NCI-H2081 (cell line): Measurements from ENCODE around the gene CMKLR1.
A peak's percentile ranks its signal among the peaks of the same experiment; 100 is the strongest.

Source experiments
- DNase-seq, 2 experiments: peaks; one replicate each; lab custom pipeline; 2025; lab: John Stamatoyannopoulos, UW

Gene CMKLR1

DNA sequence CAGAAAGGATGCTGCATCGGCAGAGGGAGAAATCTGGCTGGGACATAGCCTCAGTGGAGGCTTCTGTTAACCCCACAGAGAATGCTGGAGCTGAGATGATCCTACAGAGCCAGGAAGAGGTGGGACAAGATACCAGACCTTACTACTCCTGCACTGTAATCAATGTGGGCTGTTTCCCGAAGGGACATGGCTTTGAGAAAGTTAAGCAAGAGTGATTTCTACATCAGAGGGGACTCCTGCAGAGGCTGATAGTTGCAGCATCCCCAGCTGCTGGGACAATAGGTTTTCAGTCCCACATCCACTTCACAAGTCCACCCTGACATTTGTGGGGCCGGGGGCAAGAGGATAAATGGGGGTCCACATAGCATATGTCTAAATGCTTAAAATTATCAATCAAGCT, 22.5 kb upstream of the CMKLR1 start:
- DNase-seq = no peak

DNA sequence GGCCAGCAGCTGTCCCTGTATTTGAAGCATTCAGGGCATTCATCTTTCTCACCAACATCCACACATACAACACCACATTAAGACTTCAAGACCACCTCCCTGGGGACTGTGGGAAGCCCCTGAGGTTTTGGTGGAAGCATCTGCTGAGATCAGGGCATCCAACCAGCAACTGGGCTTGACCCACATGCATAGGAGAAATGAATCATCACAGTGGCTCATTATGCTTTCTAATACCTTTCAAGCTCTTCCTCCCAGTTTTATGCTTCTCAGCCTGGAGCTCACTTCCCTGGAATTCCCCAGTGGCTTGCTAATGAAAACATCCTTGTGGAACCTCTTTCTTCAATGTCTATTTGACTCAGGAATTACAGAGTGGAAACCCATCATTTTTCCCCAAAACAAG, 21.4 kb upstream of the CMKLR1 start:
- DNase-seq = no peak

DNA sequence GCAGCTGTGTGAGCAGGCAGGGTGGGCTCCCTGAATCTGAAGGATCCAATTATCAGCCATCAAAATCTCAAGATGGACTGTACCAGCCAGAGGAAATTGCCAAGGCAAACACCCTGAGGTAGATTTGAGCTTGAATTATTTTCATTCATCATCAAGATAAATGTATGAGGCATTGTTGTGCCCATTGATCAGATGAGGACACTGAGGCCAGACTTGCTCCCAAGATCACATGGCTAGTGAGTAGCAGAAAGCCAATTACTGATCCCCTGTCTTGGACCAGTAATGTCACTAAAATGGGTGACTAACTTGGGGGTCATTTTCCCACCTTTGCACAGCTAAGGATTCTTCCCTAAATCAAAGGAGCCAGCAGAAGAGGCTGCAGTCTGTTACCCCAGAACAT, 20.9 kb upstream of the CMKLR1 start:
- DNase-seq = no peak

- DNase-seq = no peak
Observed at GRCh38 chr12:108358580-108358965, 19.5 kb upstream of the CMKLR1 start.

DNA sequence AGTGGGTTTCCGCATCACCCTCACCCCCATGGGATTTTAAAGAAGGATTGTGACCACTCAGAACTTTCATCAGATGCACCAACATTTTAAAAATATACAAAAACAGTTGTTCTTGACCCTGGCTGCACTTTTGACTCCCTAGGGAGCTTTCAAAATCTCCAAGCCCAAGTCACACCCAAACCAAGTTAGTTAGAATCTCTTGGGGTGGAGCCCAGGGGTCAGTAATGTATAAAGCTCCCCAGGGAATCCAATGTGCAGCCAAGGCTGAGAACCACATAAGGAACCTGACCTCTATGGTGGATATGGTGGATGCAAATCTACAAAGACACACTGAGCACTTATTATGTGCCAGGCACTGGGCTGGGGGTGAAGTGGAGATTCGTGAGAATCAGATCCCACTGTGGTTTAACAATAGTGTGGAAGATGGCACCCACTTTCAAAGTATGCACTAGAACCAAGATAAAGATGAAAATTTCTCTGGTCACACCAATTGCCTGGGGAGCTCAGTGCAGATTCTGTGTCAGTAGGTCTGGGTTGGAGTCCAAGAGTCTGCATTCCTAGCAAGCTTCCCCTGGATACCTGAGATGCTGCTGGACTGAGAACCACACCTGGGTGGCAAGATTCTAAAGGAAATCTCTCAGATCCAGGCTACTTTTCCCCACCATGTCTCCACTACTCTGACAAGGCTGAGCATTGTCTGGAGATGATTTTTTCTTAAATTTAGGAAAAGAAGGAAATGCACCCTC, 18.9 kb upstream of the CMKLR1 start:
- no peak for DNase-seq

DNA sequence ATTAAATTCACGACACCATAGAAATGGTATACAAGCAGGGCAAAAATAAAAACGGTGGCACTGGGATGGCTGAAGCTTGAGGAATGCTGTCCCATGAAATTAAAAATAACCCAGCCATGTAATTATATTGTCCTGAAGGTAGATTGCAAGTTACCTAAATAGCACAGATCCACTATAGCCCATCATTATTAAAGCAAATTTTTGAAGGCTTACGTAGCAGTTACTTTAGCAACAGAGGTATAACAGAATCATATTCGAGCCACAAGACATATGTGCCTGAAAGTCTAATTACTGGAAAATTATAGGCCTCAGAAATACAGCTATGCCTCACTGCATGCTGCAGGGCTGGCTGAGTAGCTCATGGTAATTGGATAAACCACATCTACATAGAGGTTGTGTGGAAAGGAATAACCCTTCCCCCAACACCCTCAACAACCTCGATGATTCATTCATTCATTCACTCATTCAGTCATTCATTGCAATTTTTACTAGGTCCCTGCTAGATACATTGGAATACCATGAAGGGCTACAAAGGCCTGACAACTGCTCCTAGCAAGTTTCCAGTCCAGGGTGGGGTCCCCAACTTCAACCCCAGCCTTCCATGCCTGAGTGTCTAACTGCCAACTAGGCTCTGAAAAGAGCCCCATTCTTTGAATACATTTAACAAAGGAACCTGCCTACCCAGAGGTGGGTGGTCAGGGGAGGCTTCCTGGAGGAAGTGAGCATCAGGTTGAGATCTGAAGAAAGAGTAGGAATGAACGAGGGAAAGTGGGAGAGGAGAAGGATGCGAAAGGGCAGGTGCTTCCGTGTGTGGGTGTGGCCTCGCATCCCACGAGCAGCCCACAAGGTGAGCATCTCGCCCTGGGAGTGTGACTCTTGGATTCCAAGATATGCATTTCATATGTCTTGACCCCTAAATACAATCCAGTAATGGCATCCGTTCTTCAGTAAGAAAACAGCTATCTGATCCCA, 18.0 kb upstream of the CMKLR1 start:
- DNase-seq = peak in 1 of 2 experiments; percentile 9

DNA sequence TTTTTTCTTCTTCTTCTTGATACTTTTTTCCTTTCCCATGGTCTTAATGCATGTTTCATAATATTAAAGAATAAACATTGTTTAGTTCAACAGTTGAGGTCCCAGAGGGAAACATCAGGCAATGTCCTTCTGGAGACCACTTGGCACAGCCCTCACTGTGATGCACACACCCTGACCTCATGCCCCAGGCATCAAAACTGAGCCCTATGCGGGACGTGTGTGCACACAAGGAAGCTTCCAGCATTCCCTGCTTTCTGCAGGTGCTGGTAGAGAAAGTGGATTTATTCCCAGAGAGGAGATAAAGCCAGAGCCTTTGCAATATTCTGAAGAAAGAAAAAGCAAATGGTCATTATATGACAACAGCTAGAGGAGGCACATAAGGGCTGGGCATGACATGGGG, 16.0 kb upstream of the CMKLR1 start:
- DNase-seq = no peak

DNA sequence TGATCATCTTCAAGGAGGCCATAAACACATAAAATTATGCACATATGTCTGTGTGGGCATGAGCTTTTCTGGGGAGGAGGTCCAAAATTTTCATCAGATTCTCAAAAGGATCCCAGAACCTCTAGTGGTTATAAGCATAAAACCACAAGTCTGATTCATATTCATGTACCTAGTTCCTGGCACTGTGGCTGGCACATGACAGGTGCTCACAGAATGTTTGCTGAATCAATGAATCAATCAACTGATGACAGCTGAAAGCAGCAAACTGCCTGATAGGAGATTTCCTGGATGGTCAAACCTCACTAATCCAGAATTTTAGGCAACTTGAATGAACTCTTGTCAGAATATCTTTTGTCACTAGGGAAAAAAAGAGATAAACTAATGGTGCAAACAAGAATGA, 13.5 kb upstream of the CMKLR1 start:
- no peak for DNase-seq

DNA sequence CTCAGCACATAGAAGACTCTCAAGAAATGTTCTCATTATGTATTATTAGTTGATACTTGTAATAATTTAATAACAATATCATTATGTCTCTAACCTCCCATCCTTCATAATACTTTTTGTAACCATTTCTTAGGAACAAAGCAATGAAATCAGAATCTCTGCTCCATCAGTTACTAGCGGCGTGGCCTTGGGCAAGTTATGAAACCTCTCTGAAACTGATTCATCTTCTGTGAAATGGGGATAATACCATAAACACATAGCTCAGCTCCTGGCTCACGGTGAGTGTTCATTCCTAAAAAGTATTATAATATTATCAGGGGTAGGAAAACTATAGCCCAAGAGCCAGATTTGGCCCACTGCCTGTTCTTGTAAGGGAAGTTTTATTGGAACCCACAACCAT, 11.4 kb upstream of the CMKLR1 start:
- DNase-seq = no peak

DNA sequence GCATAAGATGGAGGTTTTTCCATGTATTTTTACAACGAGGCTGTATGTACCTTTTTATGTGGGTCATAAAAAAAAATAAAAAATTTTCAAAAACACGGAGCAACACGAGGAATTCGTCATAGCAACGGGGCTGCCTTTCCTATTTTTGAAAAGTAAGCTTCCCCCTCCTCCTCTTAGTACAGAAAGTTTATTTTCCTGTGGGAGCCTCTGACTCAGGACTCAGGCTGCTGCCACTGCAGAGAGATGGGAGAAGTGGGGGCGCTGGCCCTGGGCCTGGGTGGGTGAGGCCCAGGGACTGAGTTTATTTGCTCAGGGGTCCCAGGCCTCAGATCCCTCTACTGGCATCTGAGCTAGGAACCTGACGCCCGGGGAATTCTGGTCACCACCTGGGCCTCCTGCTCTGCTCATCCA, 10.2 kb upstream of the CMKLR1 start:
- no peak for DNase-seq

DNA sequence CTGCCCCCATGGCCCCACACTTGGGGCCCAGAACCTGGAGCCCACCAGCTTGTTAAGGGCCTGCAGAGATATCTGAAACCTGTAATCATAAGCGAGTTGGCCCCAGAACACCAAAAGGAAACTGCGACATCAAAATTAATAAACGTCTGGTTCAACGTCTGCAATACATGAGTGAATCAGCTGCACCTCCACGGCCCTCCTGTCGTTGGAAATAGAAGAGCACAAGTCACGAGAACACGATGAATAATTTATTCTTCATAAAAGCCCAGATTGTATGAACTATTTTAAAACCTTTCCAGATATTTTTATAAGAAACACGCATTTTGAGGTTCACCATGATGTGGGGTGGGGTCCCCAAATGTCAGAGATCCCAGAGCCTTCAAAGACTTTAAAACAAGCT, 9.7 kb upstream of the CMKLR1 start:
- DNase-seq = no peak

DNA sequence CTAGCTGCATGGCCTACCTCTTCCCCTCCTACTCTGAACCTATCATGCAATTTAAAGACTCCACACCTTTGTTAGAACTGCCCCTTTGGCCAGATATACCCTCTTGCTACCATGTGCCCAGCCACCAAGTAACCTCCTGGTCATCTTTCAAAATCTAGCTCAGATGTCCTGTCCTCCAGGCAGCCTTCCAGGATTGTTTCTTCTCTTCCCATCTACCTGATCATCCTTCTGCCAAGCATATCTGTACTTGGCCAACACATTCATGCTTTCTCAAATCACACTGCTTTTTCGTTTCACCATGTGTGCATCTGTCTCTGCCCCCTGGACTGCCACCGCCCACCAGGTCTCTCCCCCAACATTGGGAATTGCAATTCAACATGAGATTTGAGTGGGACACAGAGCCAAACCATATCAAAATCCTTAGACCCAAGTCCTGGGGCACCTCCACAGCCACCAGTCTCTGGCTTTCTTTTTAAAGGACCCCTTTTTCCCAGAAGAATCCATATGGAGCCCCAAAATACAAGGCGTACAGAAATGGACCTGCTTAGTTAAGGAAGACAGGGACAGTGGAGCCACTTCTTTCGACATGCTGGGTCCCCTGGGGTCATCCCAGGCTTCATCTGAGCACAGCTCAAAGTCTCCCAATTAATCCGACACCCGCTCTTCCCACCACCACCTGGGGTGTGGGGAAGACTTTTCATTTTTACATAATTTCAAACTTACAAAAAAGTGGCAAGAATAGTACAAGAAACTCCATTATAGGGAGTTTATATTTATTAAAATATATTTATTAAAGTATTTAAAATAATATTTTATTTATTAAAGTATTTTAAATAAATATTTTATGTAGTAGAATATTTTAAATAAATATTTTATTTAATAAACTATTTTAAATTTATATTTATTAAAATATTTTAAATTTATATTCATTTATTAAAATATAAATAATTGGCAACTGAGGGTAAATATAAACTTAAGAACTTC, 7.9 kb upstream of the CMKLR1 start:
- DNase-seq = no peak

DNA sequence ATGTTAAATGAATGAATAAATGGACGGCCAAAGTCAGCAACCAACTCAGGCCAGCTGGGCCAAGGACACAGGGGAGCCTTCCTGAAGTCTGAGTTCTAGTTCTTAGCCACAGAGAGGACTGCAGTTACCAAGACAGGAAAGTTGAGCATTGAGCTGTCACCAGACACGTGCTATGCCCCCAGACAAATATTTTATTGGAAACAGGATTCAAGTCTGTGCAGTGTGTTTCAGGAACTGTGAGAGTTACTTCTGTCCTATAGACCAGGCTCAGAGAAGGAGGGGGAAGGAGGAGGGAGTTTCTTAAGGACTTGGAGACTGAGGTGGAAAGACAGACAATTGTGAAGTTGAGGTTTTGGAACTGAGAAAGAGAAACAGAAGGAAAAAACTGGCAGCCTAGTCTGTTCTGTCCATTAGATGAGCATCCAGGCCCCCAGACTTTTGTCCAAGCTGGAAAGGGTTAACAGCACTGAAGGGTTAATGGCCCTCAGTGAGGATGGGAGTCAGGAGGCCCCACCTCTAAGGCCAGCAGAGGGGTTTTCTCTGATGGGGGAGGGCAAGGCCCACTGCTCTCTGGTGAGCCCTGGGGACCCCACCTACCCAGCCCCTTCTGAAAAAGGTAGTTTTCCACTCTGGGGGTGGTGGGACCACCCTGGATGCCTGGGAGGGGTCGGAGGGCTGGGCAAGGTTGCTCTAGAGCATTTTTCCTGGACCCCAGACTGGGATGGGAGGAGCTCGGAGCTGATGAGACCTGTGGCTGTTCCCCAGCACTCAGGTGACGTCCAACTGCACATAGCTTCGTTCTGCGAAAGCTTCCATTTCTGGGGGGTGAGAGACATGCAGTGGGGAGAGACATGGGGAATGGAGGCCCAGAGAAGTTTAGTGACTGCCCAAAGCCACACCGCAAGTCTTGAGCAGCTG, 6.9 kb upstream of the CMKLR1 start:
- no peak for DNase-seq

DNA sequence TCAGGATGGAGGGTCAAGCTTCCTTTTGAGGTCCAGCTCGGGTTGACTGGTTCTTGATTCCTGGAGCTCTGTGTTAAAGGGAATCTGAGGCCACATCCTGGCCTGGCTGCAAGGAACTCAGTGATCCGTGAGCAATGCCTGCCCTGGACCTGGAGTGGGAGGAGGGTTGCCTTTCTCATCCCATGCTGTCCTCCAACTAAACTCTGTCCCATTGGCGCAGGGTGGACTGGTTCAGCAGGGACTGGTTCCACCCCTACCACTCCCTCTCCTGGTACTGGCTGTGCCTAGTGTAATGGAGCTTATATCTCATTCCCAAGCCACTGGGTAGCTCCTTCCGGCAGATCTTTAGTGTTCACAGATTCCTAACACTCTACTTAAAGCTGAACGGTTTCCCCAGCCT, 3.9 kb upstream of the CMKLR1 start:
- no peak for DNase-seq

- DNase-seq = no peak
Observed at GRCh38 chr12:108341854-108342847, 3.0 kb upstream of the CMKLR1 start.

- DNase-seq = no peak
Observed at GRCh38 chr12:108341356-108341755, 2.2 kb upstream of the CMKLR1 start.

DNA sequence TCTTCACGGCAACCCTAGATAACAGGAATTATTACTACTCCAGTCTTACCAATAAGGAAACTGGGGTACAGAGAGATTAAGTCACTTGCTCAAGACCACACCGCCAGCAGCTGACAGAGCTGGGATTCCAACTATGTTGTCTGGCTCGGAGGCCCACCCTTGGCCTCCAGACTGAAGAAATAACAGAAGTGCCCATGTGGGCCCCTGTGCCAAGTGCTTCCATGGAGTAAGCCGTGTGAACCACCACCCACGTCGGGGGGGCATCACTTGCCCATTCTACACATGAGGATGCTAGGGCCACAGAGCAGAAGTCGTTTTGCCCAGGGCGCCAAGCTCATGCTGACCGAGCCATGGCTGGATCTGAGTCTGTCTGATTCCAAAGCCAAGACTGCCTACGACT, 926 bp upstream of the CMKLR1 start:
- no peak for DNase-seq

GRCh38 chr12:108337235-108338223, 1.6 kb downstream of the CMKLR1 start:
- no peak for DNase-seq
